Stimulated activated effector memory CD8-positive, alpha-beta T cell treated with anti-CD3 and anti-CD28 coated beads, Interleukin-12 subunit alpha, Interleukin-12 subunit beta, amount 100 ng/mL, for 72 hours (primary cell): ENCODE results near the gene PIP5KL1.

ENCODE experiments used
- ATAC-seq: fragments of 150-1000 bp; cut with Tn5 transposase; 2 replicates; pipeline ENCODE4 v1.10.0; 2021
- DNase-seq, 2 donors: peaks; one replicate each; pipeline ENCODE4 v3.0.0; 2021 to 2022; ENCODE audit warnings: low spot score in 2 of 2
- H3K27ac Mint-ChIP-seq: one replicate; pipeline ENCODE4 v1.8.0; 2022; ENCODE audit warnings: mild to moderate bottlenecking, mixed read lengths
- H3K36me3 Mint-ChIP-seq: one replicate; pipeline ENCODE4 v1.8.0; 2022; ENCODE audit warnings: mild to moderate bottlenecking, mixed read lengths
- H3K4me1 Mint-ChIP-seq: one replicate; pipeline ENCODE4 v1.8.0; 2022; ENCODE audit warnings: mixed read lengths
- H3K4me3 Mint-ChIP-seq: one replicate; pipeline ENCODE4 v1.8.0; 2022; ENCODE audit warnings: mild to moderate bottlenecking, mixed read lengths
- H3K9me3 Mint-ChIP-seq: one replicate; pipeline ENCODE4 v1.8.0; 2022; ENCODE audit warnings: mixed read lengths

PIP5KL1 gene

DNA sequence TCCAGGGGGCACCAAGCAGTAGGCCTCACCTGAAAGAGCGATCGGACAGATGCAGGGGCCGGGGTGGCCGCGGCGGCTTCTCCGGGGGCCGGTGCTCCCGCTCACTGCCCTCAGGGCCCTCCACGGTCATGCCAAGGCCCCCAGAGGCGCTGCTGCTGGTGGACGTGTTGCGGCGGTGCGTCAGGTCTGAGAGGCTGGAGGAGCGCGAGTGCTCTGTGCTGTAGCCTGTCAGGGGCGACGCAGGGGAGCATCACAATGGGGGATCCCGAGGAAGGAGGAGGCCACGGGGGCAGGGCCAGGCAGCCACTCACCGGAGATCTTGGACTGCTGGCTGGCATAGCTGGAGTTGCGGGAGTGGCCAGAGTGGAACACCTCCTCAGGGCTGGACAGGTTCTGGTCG is 14.8 kb upstream of the PIP5KL1 start:
- Mint-ChIP-seq H3K4me3 (no peak overlapping the region), H3K27ac (no peak overlapping the region), H3K36me3 (peaks cover 21% of the 10 kb centered on the region), H3K9me3 (no peaks in the 10 kb centered on the region), H3K4me1 (peaks cover 38% of the 10 kb centered on the region)
- DNase-seq, result no peak
- ATAC-seq, result no peak

DNA sequence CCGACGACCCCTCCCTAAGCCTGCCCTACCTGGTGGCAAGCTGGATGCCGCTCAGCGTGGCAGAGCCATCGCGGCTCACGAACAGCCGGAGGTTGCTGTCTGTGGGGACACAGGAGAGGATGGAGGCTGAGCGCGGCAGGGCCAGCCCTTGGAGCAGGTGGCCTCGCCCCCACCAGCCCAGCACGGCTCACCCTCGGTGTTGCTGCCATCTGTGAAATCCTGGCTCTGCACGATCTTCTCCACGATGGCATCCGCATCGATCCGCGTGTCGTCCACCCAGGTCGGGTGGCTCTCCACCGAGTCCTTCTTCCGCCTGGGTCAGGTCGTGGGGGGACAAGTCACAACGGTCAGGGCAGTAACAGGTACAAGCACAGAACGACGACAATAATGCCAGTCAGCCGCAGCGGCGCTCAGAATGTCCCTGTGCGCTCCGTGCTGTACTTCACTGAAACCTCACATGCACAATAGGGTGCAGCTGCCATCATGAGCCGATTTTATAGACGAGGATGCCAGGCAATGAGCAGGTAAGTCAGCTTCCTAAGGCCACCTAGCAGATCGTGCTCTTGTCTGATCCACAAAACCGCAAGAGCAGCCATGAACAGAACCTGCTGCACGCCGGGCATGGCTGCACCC is 14.1 kb upstream of the PIP5KL1 start:
- Mint-ChIP-seq H3K27ac (no peak overlapping the region), H3K9me3 (no peaks in the 10 kb centered on the region), H3K4me1 (peaks cover 32% of the 10 kb centered on the region), H3K4me3 (no peak overlapping the region), H3K36me3 (peaks cover 21% of the 10 kb centered on the region)
- ATAC-seq (no peak), DNase-seq (no peak)

DNA sequence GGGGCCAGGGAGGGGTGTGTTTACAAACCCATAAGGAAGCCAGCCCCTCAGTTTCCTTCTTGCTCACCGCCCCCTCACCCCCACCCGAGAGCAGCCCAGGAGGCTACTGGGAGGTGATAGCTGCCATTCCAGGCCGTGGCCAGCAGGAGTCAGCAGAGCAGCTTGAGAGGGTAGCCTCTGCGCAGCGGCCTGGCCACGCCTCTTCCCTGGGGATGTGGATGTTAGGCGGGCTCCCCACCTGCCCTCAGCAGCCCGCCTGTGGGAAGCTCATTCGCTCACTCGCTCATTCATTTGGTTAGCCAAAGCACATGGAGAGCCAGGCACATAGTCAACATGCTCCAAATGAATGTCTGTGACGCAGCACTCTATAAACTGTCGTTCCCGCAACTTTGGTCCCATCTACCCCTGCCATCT is 13.2 kb upstream of the PIP5KL1 start:
- DNase-seq (peak; percentile 68 to 87), ATAC-seq (peak; percentile 82)
- Mint-ChIP-seq H3K4me3 (no peak overlapping the region), H3K27ac (peak overlapping the region; percentile 6), H3K4me1 (peaks cover 28% of the 10 kb centered on the region), H3K9me3 (no peaks in the 10 kb centered on the region), H3K36me3 (peaks cover 21% of the 10 kb centered on the region)

DNA sequence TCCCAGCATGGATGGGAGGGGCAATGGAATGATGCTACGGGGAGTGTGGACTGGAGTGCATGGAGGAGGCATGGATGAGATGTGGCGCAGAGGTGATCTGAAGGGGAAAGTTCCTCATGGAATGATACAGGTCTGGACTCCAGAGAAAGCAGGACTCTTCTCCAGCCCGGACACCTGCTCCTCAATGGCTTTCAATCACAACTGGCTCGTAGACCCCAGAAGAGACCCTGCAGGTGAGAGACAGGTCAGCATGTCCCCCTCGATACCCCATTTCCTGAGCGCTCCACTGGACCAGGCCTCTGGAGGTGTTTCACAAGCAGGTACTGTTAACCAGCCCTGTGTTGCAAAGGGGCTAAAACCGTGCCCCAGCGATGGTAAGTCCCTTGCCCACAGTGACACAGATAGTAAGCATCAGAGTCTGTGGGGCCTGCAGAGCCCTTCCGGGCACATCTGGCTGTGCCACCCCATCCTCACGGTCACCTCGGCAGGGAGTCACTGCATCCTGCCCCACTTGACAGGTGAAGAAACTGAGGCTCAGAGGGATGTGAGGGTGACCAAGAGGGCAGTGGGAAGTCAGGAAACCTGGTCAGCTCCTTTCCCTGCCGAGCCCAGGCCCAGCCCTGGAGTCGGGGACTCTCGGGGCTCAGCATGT is 12.6 kb upstream of the PIP5KL1 start:
- Mint-ChIP-seq H3K36me3 (peaks cover 26% of the 10 kb centered on the region), H3K4me3 (no peak overlapping the region), H3K27ac (peak overlapping the region; percentile 6), H3K4me1 (peaks cover 23% of the 10 kb centered on the region), H3K9me3 (no peaks in the 10 kb centered on the region)
- ATAC-seq, result peak; percentile 2
- DNase-seq, result peak in 1 of 2 donors; percentile 62

DNA sequence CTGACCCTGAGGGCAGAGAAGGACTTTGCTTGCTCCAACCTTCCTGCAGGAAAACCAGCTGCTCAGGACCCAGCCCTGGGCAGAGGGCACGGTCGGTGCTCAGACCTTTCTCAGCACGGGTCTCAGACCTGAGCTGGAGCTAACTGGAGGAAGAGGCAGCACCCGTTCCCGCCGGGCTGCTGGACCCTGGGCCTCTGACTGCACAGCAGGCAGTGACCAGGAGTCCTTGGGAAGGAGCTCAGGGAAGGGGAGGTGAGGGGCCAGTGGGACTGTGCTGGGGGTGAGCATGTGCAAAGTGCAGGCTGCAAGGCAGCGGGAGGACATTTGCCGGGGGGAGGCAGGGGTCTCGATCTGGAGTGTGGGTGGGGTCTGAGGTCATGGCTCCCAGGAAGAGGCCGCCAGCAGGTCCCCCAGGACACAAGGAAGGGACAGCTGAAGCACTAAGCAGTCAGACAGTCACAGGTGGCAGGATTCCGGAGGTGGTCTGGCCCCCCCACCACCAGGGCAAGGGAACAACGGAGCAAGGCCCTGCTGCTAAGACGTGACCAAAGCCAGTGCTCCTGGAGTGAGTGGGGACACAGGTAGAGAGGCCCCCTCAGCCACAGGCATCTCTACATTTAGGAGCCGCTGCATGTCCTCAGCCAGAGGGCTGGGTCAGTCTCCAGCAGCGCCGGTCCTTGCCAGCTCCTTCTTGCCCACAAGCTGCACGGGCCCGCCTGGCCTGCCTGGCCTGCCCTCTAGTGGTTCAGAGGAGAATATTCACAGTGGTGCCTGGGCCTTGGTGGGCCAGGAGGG is 11.8 kb upstream of the PIP5KL1 start:
- no peak overlapping the region for H3K4me3 Mint-ChIP-seq

DNA sequence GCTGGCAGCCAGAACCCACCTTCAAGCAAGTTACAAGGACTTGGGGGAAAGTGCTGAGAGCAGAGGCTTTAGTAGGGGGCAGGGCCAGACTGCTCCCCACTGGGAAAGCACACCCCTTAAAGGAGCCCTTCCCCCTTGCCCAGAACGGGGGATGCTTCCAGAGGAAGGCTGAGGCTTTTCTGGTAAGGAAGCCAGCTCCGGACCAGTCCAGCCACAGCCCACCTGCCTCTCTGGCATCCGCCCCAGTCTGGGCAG is 11.3 kb upstream of the PIP5KL1 start:
- H3K4me1 Mint-ChIP-seq, result peaks cover 36% of the 10 kb centered on the region

More for the DNA sequence above, 11.8 kb upstream of the PIP5KL1 start:
- Mint-ChIP-seq H3K9me3 (no peaks in the 10 kb centered on the region), H3K27ac (no peak overlapping the region), H3K36me3 (peaks cover 33% of the 10 kb centered on the region), H3K4me1 (peaks cover 30% of the 10 kb centered on the region)
- ATAC-seq (peak; percentile 68), DNase-seq (peak; percentile 48 to 79)

DNA sequence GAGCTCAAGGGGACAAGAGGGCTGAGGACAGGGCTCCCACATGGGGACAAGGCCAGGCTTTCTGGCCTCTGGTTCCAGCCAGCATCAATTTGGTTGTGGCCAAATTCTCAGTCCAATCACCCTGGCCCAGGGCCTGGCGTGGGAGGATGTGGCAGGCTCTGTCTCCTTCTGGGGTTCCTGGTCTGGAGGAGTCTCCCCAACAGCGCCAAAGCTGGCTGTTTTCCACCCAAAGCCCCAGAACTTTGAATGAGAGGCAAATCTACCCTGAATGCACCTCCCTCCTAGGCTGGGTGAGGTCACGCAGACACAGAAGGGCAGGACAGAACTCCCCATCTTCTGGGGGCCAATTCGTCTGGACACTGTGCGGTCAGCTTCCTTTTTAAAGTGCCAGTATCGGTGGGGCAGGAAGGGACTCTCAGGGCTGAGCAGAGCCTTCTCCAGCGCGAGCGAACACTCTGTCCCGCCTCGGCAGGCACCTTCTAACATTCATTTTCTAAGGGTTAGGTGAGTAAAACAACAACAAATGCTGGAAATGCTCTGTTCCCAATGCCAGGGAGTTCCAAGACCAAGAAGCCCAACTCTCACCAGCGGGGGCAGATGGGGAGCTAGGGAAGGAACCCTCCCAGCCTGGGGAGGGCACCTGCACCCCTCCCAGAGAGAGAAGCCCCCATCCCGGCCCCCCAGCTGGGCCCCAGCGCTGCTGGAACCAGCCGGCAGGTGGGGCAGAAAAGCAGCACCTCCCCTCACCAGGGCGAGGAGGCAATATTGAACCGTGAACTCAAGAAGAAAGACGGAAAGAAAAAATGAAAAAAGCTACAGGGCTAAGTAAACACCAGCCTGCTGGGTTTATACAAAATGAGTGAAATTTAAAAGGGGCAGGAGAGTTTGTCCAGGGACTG is 10.7 kb upstream of the PIP5KL1 start:
- Mint-ChIP-seq H3K4me1 (peaks cover 41% of the 10 kb centered on the region), H3K36me3 (peaks cover 41% of the 10 kb centered on the region), H3K27ac (peak overlapping the region; percentile 27), H3K4me3 (no peak overlapping the region), H3K9me3 (no peaks in the 10 kb centered on the region)
- ATAC-seq (no peak), DNase-seq (no peak)

More for the DNA sequence above, 11.3 kb upstream of the PIP5KL1 start:
- Mint-ChIP-seq H3K9me3 (no peaks in the 10 kb centered on the region), H3K27ac (no peak overlapping the region), H3K36me3 (peaks cover 38% of the 10 kb centered on the region), H3K4me3 (no peak overlapping the region)
- no peak for DNase-seq
- ATAC-seq, result no peak

DNA sequence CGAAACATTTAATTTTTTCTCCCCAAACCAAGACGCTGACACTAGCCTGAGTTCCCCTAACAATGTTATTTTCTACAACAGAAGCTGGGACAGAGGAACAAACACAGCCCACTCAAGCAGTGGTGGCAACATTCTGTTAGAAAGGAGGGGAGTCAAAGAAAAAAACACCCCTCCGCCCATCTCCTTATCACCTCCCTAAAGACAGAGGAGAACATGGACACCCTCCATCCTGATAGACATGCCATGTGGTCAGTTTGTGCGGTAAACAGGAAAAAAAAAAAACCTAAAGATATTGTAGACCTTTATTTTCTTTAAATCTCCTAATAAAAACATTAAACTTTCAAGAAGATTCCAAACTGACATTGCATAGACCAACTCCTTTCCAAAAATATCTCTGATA is 10.0 kb upstream of the PIP5KL1 start:
- H3K4me1 Mint-ChIP-seq, result peaks cover 48% of the 10 kb centered on the region
- H3K36me3 Mint-ChIP-seq, result peaks cover 48% of the 10 kb centered on the region
- ATAC-seq, result no peak
- no peak overlapping the region for H3K4me3 Mint-ChIP-seq
- DNase-seq, result no peak
- H3K27ac Mint-ChIP-seq, result peak overlapping the region; percentile 27
- no peaks in the 10 kb centered on the region for H3K9me3 Mint-ChIP-seq

DNA sequence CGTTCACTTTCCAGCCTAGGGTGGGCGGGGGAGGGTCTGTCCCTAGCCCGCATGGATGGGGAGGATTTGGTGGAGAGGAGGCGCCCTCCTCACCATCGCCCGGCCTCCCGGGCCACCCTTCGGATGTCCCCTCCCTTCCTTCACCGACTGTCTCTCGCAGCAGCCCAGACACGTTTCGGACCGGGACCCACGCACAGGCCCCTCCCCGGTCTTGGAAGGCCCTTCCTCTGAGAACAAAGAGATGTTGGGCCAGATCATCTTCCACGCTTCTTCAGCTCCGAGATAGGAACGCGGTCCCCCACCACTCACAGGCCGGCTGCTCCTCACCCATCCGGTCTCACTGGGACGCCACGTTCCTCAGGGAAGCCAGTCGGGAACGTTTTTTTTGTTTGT is 7.7 kb upstream of the PIP5KL1 start:
- H3K36me3 Mint-ChIP-seq, result peaks cover 59% of the 10 kb centered on the region

DNA sequence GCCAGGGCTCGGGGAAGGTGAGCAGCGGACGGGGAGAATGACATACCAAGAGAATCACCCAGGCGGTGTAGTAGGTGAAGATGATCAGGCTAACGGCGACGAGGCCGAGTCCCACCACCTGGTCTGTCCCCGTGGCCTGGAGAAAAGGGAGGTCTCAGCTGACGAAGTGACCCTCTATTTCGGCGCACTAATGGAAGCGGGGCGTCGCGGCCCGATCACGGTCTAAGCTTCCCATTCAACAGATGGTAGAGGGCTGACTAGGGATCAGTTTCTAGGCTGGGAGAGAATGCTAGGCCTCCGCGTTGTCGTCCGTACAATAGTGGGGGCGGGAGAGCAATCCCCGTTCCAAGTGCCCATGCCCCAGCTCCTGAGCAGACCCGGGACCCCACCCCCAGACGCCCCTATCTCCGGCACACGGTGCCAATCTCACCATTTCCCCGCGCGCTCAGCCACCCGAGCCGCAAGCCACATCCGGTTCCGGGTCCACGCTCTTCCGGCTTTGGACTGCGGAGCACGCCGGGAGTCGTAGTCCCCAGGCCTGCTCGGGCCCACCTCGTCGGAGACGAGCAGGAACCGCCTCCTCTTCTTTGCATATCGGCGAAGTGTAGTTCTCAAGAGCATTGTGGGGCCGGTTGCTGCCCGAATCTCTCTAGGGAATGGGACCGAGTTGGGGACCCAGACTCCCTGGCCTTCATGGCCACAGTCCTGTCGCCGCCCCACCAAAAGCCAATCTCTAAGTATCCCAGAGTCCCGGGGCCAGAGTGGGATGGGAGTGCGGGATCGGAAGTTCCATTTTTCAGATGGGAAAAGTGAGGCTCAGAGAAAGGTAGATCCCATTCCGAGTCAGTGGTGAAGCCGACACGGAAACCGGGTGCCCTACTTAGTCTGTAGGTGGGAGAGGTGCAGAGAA is 7.1 kb upstream of the PIP5KL1 start, which contains the start of gene DPM2:
Gene DPM2, minus strand, starts transcription at position 467 of the 910 bp plus-strand sequence. Its CDS starts 34 bp downstream, at position 433.
- peaks cover 59% of the 10 kb centered on the region for H3K36me3 Mint-ChIP-seq
- peaks cover 49% of the 10 kb centered on the region for H3K4me1 Mint-ChIP-seq
- ATAC-seq, result peak; percentile 95
- H3K9me3 Mint-ChIP-seq, result no peaks in the 10 kb centered on the region
- peak within 1 kb of the TSS; percentile 93 for H3K4me3 Mint-ChIP-seq
- H3K27ac Mint-ChIP-seq, result peak within 1 kb of the TSS; percentile 98
- peak; percentile 70 to 90 for DNase-seq

More for the DNA sequence above, 7.7 kb upstream of the PIP5KL1 start:
- DNase-seq, result no peak
- H3K9me3 Mint-ChIP-seq, result no peaks in the 10 kb centered on the region
- ATAC-seq, result no peak
- peak overlapping the region; percentile 98 for H3K27ac Mint-ChIP-seq
- H3K4me3 Mint-ChIP-seq, result peak overlapping the region; percentile 93
- H3K4me1 Mint-ChIP-seq, result peaks cover 56% of the 10 kb centered on the region

DNA sequence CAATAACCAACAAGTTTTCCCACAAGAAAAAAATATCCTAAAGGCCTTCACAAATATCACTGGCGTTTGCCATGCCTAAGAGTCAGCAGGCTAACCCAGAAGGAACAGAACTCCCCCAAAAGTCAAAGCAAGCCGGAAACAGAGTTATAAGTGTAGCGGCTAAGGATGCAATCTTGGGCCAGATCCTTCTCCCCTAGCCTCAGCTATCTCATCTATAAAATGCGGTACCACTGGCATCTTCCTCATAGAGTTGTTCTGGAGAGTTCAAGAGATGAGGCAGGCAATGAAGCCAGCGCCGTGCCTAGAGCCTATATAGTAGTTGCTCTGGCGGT is 6.4 kb upstream of the PIP5KL1 start:
- ATAC-seq (no peak), DNase-seq (no peak)
- H3K4me3 Mint-ChIP-seq, result peak overlapping the region; percentile 93
- peaks cover 53% of the 10 kb centered on the region for H3K36me3 Mint-ChIP-seq
- peaks cover 43% of the 10 kb centered on the region for H3K4me1 Mint-ChIP-seq
- no peaks in the 10 kb centered on the region for H3K9me3 Mint-ChIP-seq
- H3K27ac Mint-ChIP-seq, result peak overlapping the region; percentile 98

DNA sequence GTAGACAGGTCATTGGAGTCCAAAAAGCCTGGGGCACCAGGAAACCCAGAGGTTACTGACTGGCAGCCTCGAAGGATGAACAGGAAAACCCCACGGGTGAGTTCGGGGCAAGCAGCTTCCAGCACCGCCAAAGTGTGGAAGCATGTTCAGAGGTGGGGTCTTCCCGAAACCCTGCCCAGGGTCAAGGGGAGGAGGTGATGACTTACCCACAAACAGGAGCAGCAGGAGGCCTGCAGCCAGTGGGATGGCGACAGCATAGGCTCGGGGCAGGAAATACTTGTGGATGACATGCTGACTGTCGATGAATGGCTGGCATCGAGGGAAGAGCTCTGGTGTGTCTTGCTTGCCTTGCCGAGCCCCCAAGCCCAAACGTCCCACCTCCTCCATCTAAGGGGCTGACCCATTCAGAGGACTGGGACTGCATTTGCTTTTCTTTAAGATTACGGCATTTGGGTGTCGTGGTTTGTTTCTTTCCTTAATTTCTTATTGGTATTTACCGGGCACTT is 5.8 kb upstream of the PIP5KL1 start:
- H3K27ac Mint-ChIP-seq, result peak overlapping the region; percentile 98
- H3K4me1 Mint-ChIP-seq, result peaks cover 45% of the 10 kb centered on the region
- H3K9me3 Mint-ChIP-seq, result no peaks in the 10 kb centered on the region
- peaks cover 56% of the 10 kb centered on the region for H3K36me3 Mint-ChIP-seq
- peak overlapping the region; percentile 93 for H3K4me3 Mint-ChIP-seq
- DNase-seq (no peak), ATAC-seq (no peak)

DNA sequence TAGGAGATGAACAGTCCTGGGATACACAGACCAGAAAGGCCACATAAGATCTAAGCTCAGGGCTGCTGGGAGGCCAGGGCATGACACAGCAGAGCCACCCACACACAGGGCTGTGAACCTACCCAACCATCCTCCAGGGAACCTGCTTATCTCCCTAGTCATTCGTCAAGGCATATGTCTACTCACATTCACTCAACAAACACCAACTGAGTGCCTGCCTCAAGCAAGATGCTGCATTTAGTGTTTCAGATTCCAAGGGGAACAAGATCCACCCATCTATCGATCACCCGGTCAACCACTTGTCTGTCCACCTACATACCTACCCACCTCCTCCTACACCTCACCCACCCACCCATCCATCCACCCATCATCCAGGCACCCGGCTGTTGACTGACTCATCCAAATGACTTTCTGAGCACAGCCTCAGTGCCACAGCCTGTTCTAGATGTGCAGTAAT is 5.2 kb upstream of the PIP5KL1 start:
- Mint-ChIP-seq H3K4me3 (peak overlapping the region; percentile 93), H3K9me3 (no peaks in the 10 kb centered on the region)
- ATAC-seq, result peak; percentile 48

DNA sequence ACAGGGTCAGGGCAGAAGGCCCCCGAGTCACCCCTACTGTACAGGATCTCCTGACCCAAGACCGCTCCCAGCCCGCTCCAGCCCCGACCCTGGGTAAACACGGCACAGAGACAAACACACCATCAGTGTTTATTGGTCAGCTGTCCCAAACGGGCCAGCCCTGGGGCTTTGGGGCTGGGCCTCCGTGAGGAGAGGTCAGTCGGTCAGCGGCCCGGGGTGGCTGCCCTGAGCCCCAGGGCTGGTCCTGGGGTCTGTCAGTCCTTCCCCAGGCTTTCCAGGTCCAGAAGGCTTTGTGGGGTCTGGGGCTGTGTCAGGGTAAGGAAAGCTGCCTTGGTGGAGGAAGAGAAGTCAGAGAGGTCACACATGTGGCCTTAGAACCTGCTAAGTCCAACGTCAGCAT is 4.4 kb upstream of the PIP5KL1 start:
- Mint-ChIP-seq H3K4me3 (peak overlapping the region; percentile 93), H3K9me3 (no peaks in the 10 kb centered on the region), H3K27ac (peak overlapping the region; percentile 98), H3K36me3 (peaks cover 60% of the 10 kb centered on the region), H3K4me1 (peaks cover 50% of the 10 kb centered on the region)
- no peak for ATAC-seq
- no peak for DNase-seq

More for the DNA sequence above, 5.2 kb upstream of the PIP5KL1 start:
- Mint-ChIP-seq H3K4me1 (peaks cover 50% of the 10 kb centered on the region), H3K27ac (peak overlapping the region; percentile 98), H3K36me3 (peaks cover 60% of the 10 kb centered on the region)
- DNase-seq, result no peak
